ENCODE results near the gene SET. TPM values are rescaled to one million over a fixed set of nuclear protein-coding genes. Genes with fewer than 3 reads are reported as not detected.
A peak's percentile ranks its signal among the peaks of the same experiment; 100 is the strongest.
"Not testable (repeated sequence)": the region's sequence is repeated elsewhere in the genome, so short reads cannot be mapped to it uniquely, and the experiment has no call there.

Gene SET
- total and polyA plus RNA-seq, 2 donors (not counting 1 experiment from before 2014, with no cell fraction given): 54.9 to 309 TPM

- H3K9me3 Mint-ChIP-seq (ENCODE audit: insufficient read depth); H3K4me1 Mint-ChIP-seq; H4K20me1 ChIP-seq (ENCODE audit: control insufficient read depth, insufficient read depth, low read length, poor library complexity, severe bottlenecking); H2AFZ ChIP-seq (ENCODE audit: insufficient read depth, low read depth, low read length, poor library complexity, severe bottlenecking); H3K27ac Mint-ChIP-seq; DNase-seq; H3K4me3 ChIP-seq (ENCODE audit: control extremely low read depth in 1 of 5, extremely low read depth in 1 of 5, insufficient read depth in 1 of 5, low read depth in 2 of 5, low read length in 4 of 5); H3K27me3 Mint-ChIP-seq; H3K9ac ChIP-seq (ENCODE audit: low read length); H3K4me2 ChIP-seq (replicated peaks; ENCODE audit: low read depth, low read length, poor library complexity, severe bottlenecking); H3K9me3 ChIP-seq (ENCODE audit: control extremely low read depth in 1 of 3, control insufficient read depth in 2 of 3, insufficient read depth in 1 of 3, low read length in 2 of 3); intact Hi-C loops (cut with micrococcal nuclease); H3K27ac ChIP-seq (ENCODE audit: low read length in 2 of 2); H3K4me3 Mint-ChIP-seq; H3K79me2 ChIP-seq (ENCODE audit: control insufficient read depth, insufficient read depth, low read length); H3K27me3 ChIP-seq (replicated peaks in 1 of 4; ENCODE audit: control extremely low read depth in 1 of 4, control insufficient read depth in 3 of 4, insufficient read depth in 4 of 4, low read length in 3 of 4); ATAC-seq (ENCODE audit: low read depth): not testable (repeated sequence)
- ChIA-PET CTCF (interaction anchor here (1.3 to 1.5 kb wide), 2 partner anchors 8 to 19 kb away, joined by 3 to 5 read pairs; no protein-coding TSS in a partner anchor), POLR2A (interaction anchor here (0.9 to 1.8 kb wide), 3 partner anchors 9 to 1856 kb away, joined by 3 to 6 read pairs (median 3); partner anchors contain the start of genes DOLK and NUP188)
- Histone ChIP-seq H3K4me1 (ENCODE audit: control insufficient read depth in 2 of 2, insufficient read depth in 2 of 2, low read length in 2 of 2) (peaks cover 9 to 17% of the 10 kb centered on the region in 2 donors), H3K36me3 (replicated peaks in 1 of 2; ENCODE audit: control extremely low read depth in 1 of 2, control insufficient read depth in 1 of 2, extremely low read depth in 1 of 2, insufficient read depth in 2 of 2, low read length in 1 of 2) (peaks cover 3 to 17% of the 10 kb centered on the region in 2 experiments)
- 95% methylated on average over 10 of the region's 30 CpGs for WGBS (ENCODE audit: insufficient coverage)
Observed at GRCh38 chr9:128699096-128699795, 10.2 kb downstream of the SET start.

GRCh38 chr9:128701227-128701854 lies 12.3 kb downstream of the SET start:
- Histone ChIP-seq H3K4me2 (replicated peaks; ENCODE audit: low read depth, low read length, poor library complexity, severe bottlenecking) (no peak overlapping the region), H3K79me2 (ENCODE audit: control insufficient read depth, insufficient read depth, low read length) (no peaks in the 10 kb centered on the region), H4K20me1 (ENCODE audit: control insufficient read depth, insufficient read depth, low read length, poor library complexity, severe bottlenecking) (no peaks in the 10 kb centered on the region), H3K4me1 (ENCODE audit: control insufficient read depth in 2 of 2, insufficient read depth in 2 of 2, low read length in 2 of 2) (peaks cover 9 to 17% of the 10 kb centered on the region in 2 donors), H3K27ac (ENCODE audit: low read length in 2 of 2) (no peak overlapping the region), H2AFZ (ENCODE audit: insufficient read depth, low read depth, low read length, poor library complexity, severe bottlenecking) (no peak overlapping the region), H3K9me3 (ENCODE audit: control extremely low read depth in 1 of 3, control insufficient read depth in 2 of 3, insufficient read depth in 1 of 3, low read length in 2 of 3) (no peaks in the 10 kb centered on the region), H3K9ac (ENCODE audit: low read length) (no peak overlapping the region), H3K4me3 (ENCODE audit: control extremely low read depth in 1 of 5, extremely low read depth in 1 of 5, insufficient read depth in 1 of 5, low read depth in 2 of 5, low read length in 4 of 5) (no peak overlapping the region), H3K27me3 (replicated peaks in 1 of 4; ENCODE audit: control extremely low read depth in 1 of 4, control insufficient read depth in 3 of 4, insufficient read depth in 4 of 4, low read length in 3 of 4) (no peaks in the 10 kb centered on the region), H3K36me3 (replicated peaks in 1 of 2; ENCODE audit: control extremely low read depth in 1 of 2, control insufficient read depth in 1 of 2, extremely low read depth in 1 of 2, insufficient read depth in 2 of 2, low read length in 1 of 2) (peaks cover 1 to 6% of the 10 kb centered on the region in 2 experiments)
- POLR2A ChIA-PET: interaction anchor here (0.9 kb wide), 1 partner anchor 11 kb away, joined by 5 read pairs; no protein-coding TSS in a partner anchor
- CTCF ChIA-PET: interaction anchor here (0.8 to 1.4 kb wide), 6 partner anchors 9 to 46 kb away, joined by 3 to 13 read pairs (median 5); partner anchors contain the start of gene ZDHHC12
- DNase-seq (no peak), ATAC-seq (ENCODE audit: low read depth) (no peak)
- 84% methylated on average over 7 of the region's 10 CpGs for WGBS (ENCODE audit: insufficient coverage)
- no peak for TF ChIP-seq CTCF (IDR thresholded peaks at IDR 0.05)
- no peak for TF ChIP-seq EZH2 (IDR thresholded peaks at IDR 0.05; ENCODE audit: borderline replicate concordance, insufficient read depth, low read depth, low read length, poor library complexity, severe bottlenecking)
- Mint-ChIP-seq H3K4me1 (peaks cover 10% of the 10 kb centered on the region), H3K27ac (no peak overlapping the region), H3K9me3 (ENCODE audit: insufficient read depth) (no peaks in the 10 kb centered on the region), H3K27me3 (no peaks in the 10 kb centered on the region), H3K4me3 (peak overlapping the region; percentile 61)
- intact Hi-C loops (cut with micrococcal nuclease): loop anchor here (5.0 kb wide), 1 partner anchor 44 kb away; the partner anchor contains the start of gene DYNC2I2

Data from B cell (primary cell).